HG02759 (cell line): Measurements from ENCODE around the gene DDX31.
"Not testable (repeated sequence)": the region's sequence is repeated elsewhere in the genome, so short reads cannot be mapped to it uniquely, and the experiment has no call there.

Experiments
- ATAC-seq: cut with Tn5 transposase; IDR thresholded peaks from one replicate; pipeline ENCODE4 v1.9.1; 2021; ENCODE audit warnings: mild to moderate bottlenecking, moderate library complexity; ENCODE audit not compliant: unreplicated experiment

The DDX31 gene

GRCh38 chr9:132669698-132670456 lies at the start of gene DDX31:
Gene DDX31 (minus strand): TSS chr9:132669983. CDS start chr9:132669934, 49 bp downstream.
- peak; percentile 79 for ATAC-seq

- not testable (repeated sequence) for ATAC-seq
These were observed 48.7 kb upstream of the DDX31 start for GRCh38 chr9:132718381-132718928.

GRCh38 chr9:132717326-132717945 lies 47.7 kb upstream of the DDX31 start:
- ATAC-seq = no peak

GRCh38 chr9:132716007-132716406 lies 46.2 kb upstream of the DDX31 start:
- no peak for ATAC-seq

- no peak for ATAC-seq
These were observed 43.0 kb upstream of the DDX31 start for GRCh38 chr9:132712753-132713152.

- no peak for ATAC-seq
These were observed 42.1 kb upstream of the DDX31 start for GRCh38 chr9:132711846-132712245.

GRCh38 chr9:132711152-132711551 lies 41.4 kb upstream of the DDX31 start:
- not testable (repeated sequence) for ATAC-seq

- no peak for ATAC-seq
These were observed 40.5 kb upstream of the DDX31 start for GRCh38 chr9:132710333-132710732.

- ATAC-seq = no peak
These were observed 39.1 kb upstream of the DDX31 start for GRCh38 chr9:132708769-132709430.

GRCh38 chr9:132708239-132708638 lies 38.5 kb upstream of the DDX31 start:
- ATAC-seq = no peak

- ATAC-seq = no peak
These were observed 33.6 kb upstream of the DDX31 start for GRCh38 chr9:132703336-132703735.

GRCh38 chr9:132702254-132702653 lies 32.5 kb upstream of the DDX31 start:
- no peak for ATAC-seq

GRCh38 chr9:132699956-132700355 lies 30.2 kb upstream of the DDX31 start:
- no peak for ATAC-seq

GRCh38 chr9:132698989-132699388 lies 29.2 kb upstream of the DDX31 start:
- no peak for ATAC-seq

- ATAC-seq = no peak
These were observed 27.4 kb upstream of the DDX31 start for GRCh38 chr9:132697230-132697629.

GRCh38 chr9:132694144-132694543 lies 24.4 kb upstream of the DDX31 start:
- ATAC-seq = no peak

- no peak for ATAC-seq
These were observed 20.9 kb upstream of the DDX31 start for GRCh38 chr9:132690696-132691095.

- no peak for ATAC-seq
These were observed 14.1 kb upstream of the DDX31 start for GRCh38 chr9:132683873-132684272.

GRCh38 chr9:132681561-132681960 lies 11.8 kb upstream of the DDX31 start:
- no peak for ATAC-seq

- no peak for ATAC-seq
These were observed 10.3 kb upstream of the DDX31 start for GRCh38 chr9:132679946-132680625.

- no peak for ATAC-seq
These were observed 8.2 kb upstream of the DDX31 start for GRCh38 chr9:132677976-132678375.
